ENCODE measurements around the gene PCDHB11.
"Not testable (repeated sequence)": the region's sequence is repeated elsewhere in the genome, so short reads cannot be mapped to it uniquely, and the experiment has no call there.

Gene PCDHB11

GRCh38 chr5:141245250-141245717, 45.9 kb downstream of the PCDHB11 start, which contains the start of gene PCDHB15:
TSS of gene PCDHB15 (plus strand) at chr5:141245395. CDS start at chr5:141245579, 184 bp downstream.
- Mint-ChIP-seq H3K36me3 (ENCODE audit: low read depth) (peaks cover 51% of the 10 kb centered on the region), H3K4me1 (ENCODE audit: low read depth) (peaks cover 4% of the 10 kb centered on the region), H3K27me3 (peaks cover 70% of the 10 kb centered on the region), H3K9me3 (peaks cover 69% of the 10 kb centered on the region), H3K4me3 (peak within 1 kb of the TSS; percentile 7), H3K27ac (no peak within 1 kb of the TSS)
- no peak for DNase-seq

- not testable (repeated sequence) for H3K4me3 Mint-ChIP-seq; DNase-seq; H3K4me1 Mint-ChIP-seq (ENCODE audit: low read depth); H3K27ac Mint-ChIP-seq
- H3K9me3 Mint-ChIP-seq, result peaks cover 67% of the 10 kb centered on the region
- H3K27me3 Mint-ChIP-seq, result peaks cover 53% of the 10 kb centered on the region
- peaks cover 38% of the 10 kb centered on the region for H3K36me3 Mint-ChIP-seq (ENCODE audit: low read depth)
Measured at GRCh38 chr5:141246971-141247370, 47.5 kb downstream of the PCDHB11 start.

GRCh38 chr5:141247434-141247833, 48.0 kb downstream of the PCDHB11 start:
- not testable (repeated sequence) for H3K4me1 Mint-ChIP-seq (ENCODE audit: low read depth); H3K27ac Mint-ChIP-seq; DNase-seq; H3K4me3 Mint-ChIP-seq
- Mint-ChIP-seq H3K27me3 (peaks cover 48% of the 10 kb centered on the region), H3K36me3 (ENCODE audit: low read depth) (peaks cover 36% of the 10 kb centered on the region), H3K9me3 (peaks cover 65% of the 10 kb centered on the region)

GRCh38 chr5:141250576-141250975, 51.1 kb downstream of the PCDHB11 start:
- H3K9me3 Mint-ChIP-seq, result peaks cover 72% of the 10 kb centered on the region
- DNase-seq, result no peak
- peaks cover 20% of the 10 kb centered on the region for H3K27me3 Mint-ChIP-seq

More at GRCh38 chr5:141250576-141250975, 51.1 kb downstream of the PCDHB11 start:
- Mint-ChIP-seq H3K4me3 (no peak overlapping the region), H3K27ac (no peak overlapping the region), H3K36me3 (ENCODE audit: low read depth) (peaks cover 26% of the 10 kb centered on the region), H3K4me1 (ENCODE audit: low read depth) (no peaks in the 10 kb centered on the region)

Data from activated T-cell treated with anti-CD3 and anti-CD28 coated beads, Interleukin-2, amount 50 U/mL, for 24 hours (primary cell).